ENCODE results near the gene AARSD1.
A peak's percentile ranks its signal among the peaks of the same experiment; 100 is the strongest.
"Not testable (repeated sequence)": the region's sequence is repeated elsewhere in the genome, so short reads cannot be mapped to it uniquely, and the experiment has no call there.

The AARSD1 gene

DNA sequence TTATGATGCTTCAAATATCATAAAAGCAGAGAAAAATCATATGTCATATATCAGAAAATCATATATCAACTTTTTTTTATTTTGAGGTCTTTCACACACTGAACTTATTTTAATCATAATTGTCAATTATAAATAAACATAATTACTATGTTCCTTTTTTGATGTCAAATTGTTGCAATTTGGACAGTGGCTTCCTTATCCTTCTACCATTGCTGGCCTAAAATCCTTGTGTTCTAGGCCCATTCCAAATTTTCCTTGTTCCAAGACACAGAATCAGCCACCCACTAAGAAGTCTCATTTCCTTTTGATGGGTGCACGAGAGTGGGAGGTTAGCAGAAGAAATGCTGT, 34.8 kb downstream of the AARSD1 start:
- no peak for DNase-seq (ENCODE audit: low read depth)
- H3K4me3 ChIP-seq (ENCODE audit: low read depth, low read length) = no peak overlapping the region
- in situ Hi-C loops (cut with HindIII; ENCODE audit: low sequenced_read_pairs) = no loop called here
- no peak for TF ChIP-seq CTCF (IDR thresholded peaks at IDR 0.05; ENCODE audit: low read depth, low read length, missing control alignments)

- H3K4me3 ChIP-seq (ENCODE audit: low read depth, low read length) = no peak overlapping the region
- in situ Hi-C loops (cut with HindIII; ENCODE audit: low sequenced_read_pairs) = no loop called here
- peak; percentile 59 for DNase-seq (ENCODE audit: low read depth)
- peak; percentile 66 for TF ChIP-seq CTCF (IDR thresholded peaks at IDR 0.05; ENCODE audit: low read depth, low read length, missing control alignments)
These were observed 35.3 kb downstream of the AARSD1 start for GRCh38 chr17:42928714-42929496.

DNA sequence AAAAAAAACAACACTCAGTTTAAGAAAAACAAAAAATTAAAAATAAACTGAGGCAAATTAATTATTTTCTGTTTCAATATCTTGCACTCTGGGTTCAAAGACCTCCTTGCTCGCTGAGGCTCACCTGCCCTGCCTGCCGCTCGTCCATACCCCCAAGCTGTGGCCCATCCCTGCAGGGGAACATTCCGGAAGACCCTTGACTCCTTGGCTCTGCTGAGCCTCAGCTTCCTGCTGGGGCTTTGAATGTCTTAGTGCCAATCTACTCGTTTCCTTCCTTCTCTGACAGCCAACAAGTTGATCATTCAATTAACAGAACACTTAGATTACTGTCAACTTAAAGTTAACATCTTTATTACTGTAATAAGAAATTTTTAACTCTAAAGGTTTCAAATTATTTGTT, 39.4 kb downstream of the AARSD1 start:
- no peak for TF ChIP-seq CTCF (IDR thresholded peaks at IDR 0.05; ENCODE audit: low read depth, low read length, missing control alignments)
- no peak overlapping the region for H3K4me3 ChIP-seq (ENCODE audit: low read depth, low read length)
- in situ Hi-C loops (cut with HindIII; ENCODE audit: low sequenced_read_pairs) = no loop called here
- no peak for DNase-seq (ENCODE audit: low read depth)

DNA sequence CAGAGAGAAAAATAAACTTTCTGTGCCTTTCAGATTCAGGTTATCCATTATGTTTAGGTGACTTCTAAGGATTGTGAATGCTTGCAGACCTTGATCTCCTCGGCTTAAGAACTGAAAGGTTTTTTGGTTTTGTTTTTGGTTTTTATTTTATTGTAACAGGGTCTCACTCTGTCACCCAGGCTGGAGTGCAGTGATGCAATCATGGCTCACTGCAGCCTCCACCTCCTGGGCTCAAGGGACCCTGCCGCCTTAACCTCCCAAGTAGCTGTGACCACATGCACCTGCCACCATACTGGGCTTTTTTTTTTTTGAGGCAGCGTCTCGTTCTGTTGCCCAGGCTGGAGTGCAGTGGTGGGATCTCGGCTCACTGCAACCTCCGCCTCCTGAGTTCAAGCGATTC, 40.8 kb downstream of the AARSD1 start:
- in situ Hi-C loops (cut with HindIII; ENCODE audit: low sequenced_read_pairs); DNase-seq (ENCODE audit: low read depth); H3K4me3 ChIP-seq (ENCODE audit: low read depth, low read length): not testable (repeated sequence)

DNA sequence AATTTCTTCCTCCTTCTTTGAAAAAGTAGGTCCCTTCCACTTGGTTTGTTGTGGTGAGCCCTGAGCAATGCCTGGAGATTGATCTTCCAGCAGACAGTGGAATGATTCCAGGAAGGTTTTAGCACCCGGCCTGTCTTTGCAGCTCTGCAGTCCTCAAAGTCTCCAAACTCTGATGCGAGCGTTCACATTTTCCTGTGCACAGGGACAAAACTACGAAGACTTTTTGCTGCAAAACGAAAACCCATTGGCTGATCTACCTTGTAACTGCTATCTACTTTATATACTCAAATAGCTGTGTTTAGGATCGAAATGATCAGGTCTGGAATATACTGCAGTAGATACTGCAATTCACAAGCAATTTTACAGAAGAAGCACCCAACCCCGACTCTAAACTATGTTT, 42.0 kb downstream of the AARSD1 start:
- no peak overlapping the region for H3K4me3 ChIP-seq (ENCODE audit: low read depth, low read length)
- no peak for DNase-seq (ENCODE audit: low read depth)
- in situ Hi-C loops (cut with HindIII; ENCODE audit: low sequenced_read_pairs) = no loop called here
- TF ChIP-seq CTCF (IDR thresholded peaks at IDR 0.05; ENCODE audit: low read depth, low read length, missing control alignments) = no peak

DNA sequence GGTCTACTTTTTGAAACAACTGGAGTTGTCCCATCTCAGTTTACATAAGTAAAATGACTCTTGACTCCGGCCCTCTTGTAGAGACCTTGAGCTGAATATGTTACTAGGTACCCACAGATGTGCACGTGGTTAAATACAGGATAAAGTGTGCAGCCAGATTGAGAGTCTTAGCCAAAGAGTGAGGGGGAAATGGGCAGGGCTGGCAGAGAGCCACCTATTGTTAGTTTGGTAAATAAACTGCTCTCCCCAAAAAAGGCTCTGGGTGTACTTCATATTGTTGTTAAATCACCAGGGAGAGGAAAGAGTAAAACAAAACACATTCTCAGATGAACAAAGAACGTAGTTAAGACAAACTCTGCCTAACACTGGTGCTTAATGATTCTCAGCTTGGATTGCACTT, 43.3 kb downstream of the AARSD1 start:
- H3K4me3 ChIP-seq (ENCODE audit: low read depth, low read length) = no peak overlapping the region
- DNase-seq (ENCODE audit: low read depth) = no peak
- TF ChIP-seq CTCF (IDR thresholded peaks at IDR 0.05; ENCODE audit: low read depth, low read length, missing control alignments) = no peak
- in situ Hi-C loops (cut with HindIII; ENCODE audit: low sequenced_read_pairs) = no loop called here

DNA sequence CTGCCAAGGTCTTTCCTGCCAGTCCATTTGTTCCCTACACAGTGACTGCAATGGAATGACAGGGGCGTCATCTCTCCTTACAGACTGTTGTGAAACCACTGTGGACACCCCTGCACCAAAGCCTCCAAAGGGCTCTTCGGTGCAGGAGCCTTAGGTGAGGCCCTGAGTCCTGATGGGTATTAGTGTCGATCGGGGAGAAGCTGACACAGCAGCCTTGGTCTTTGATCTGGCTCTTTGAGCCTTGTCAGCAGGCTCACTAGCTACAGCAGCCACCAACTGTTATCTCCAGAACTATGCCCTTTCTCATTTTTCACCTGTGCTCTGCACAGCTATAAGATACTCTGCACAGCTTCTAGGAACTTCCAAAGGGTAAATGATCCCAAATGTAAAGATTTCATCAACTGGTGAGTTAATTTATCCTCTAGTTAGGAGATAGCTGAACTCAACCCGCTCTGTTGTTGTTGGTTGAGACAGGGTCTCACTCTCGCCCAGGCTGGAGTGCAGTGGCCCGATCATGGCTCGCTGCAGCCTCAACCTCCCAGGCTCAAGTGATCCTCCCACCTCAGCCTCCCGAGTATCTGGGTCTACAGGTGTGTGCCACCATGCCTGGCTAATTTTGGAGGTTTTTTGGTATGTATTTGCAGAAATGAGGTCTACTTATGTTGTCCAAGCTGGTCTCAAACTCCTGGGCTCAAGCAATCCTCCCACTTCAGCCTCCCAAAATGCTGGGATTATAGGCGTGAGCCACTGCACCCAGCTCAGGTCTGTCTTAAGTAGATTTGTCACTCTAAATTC, 44.0 kb downstream of the AARSD1 start:
- no peak overlapping the region for H3K4me3 ChIP-seq (ENCODE audit: low read depth, low read length)
- DNase-seq (ENCODE audit: low read depth) = no peak
- in situ Hi-C loops (cut with HindIII; ENCODE audit: low sequenced_read_pairs) = no loop called here
- TF ChIP-seq CTCF (IDR thresholded peaks at IDR 0.05; ENCODE audit: low read depth, low read length, missing control alignments) = no peak

DNA sequence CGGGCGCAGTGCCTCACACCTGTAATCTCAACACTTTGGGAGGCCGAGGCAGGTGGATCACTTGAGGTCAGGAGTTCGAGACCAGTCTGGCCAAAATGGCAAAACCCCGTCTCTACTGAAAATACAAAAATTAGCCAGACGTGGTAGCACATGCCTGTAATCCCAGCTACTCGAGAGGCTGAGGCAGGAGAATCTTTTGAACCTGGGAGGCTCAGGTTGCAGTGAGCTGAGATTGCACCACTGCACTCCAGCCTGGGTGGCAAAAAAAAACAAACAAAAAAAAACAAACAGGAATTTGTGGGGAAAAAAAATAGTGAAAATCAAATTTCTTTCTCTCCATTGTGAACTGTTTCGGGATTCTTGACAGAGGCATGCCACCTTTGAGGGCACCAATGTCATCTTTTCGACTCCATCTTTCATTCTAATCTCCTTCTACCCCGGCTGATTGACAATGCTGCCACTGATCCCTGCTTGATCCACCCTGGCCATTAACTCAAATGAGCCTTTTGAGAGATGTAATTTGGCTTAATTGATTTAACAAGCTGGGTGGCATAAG, 44.7 kb downstream of the AARSD1 start:
- in situ Hi-C loops (cut with HindIII; ENCODE audit: low sequenced_read_pairs); DNase-seq (ENCODE audit: low read depth): not testable (repeated sequence)

More for the DNA sequence above, 44.7 kb downstream of the AARSD1 start:
- not testable (repeated sequence) for H3K4me3 ChIP-seq (ENCODE audit: low read depth, low read length)
